H1 (cell line): Measurements from ENCODE around the gene JDP2. TPM values are rescaled to one million over a fixed set of nuclear protein-coding genes. Genes with fewer than 3 reads are reported as not detected.

Experiments used
- CTCF ChIA-PET: fragments of 300-600 bp; sonication (Branson Sonifier 250); formaldehyde crosslinking; loops from one replicate; lab custom pipeline; 2021; ENCODE audit not compliant: partially characterized antibody; lab: Charles Lee
- POLR2A ChIA-PET: fragments of 300-600 bp; sonication (Branson Sonifier 250); formaldehyde crosslinking; loops from one replicate; lab custom pipeline; 2021; ENCODE audit warnings: inconsistent platforms; ENCODE audit not compliant: partially characterized antibody; lab: Charles Lee
- DNase-seq, 2 experiments: peaks; one replicate each; pipeline versions ENCODE4 v3.0.0 to v3.0.0-alpha.2; 2010 to 2022; ENCODE audit warnings: low spot score in 2 of 2, low read depth in 1 of 2, mixed read lengths in 1 of 2
- FAIRE-seq: peaks from 2 replicates; lab custom pipeline; 2011; peaks lifted over from hg19 to GRCh38; lab: Jason Lieb, UNC
- H2AFZ ChIP-seq: 2 replicates; pipeline ENCODE4 v1.8.1; 2012; ENCODE audit warnings: low read length, inconsistent platforms
- H2AK5ac ChIP-seq: 2 replicates; pipeline ENCODE4 v1.6.1; 2013; ENCODE audit warnings: low read depth, low read length
- H2BK120ac ChIP-seq: replicated peaks from 2 replicates; pipeline ENCODE3; 2013; ENCODE audit warnings: low read depth, low read length, inconsistent platforms
- H2BK12ac ChIP-seq: 2 replicates; pipeline ENCODE4 v1.6.1; 2013; ENCODE audit warnings: low read depth, low read length
- H2BK15ac ChIP-seq: 2 replicates; pipeline ENCODE4 v1.6.1; 2013; ENCODE audit warnings: low read length
- H2BK20ac ChIP-seq: 2 replicates; pipeline ENCODE4 v1.6.1; 2013; ENCODE audit warnings: low read length
- H2BK5ac ChIP-seq: 2 replicates; pipeline ENCODE4 v1.6.1; 2013; ENCODE audit warnings: low read depth, low read length
- H3K14ac ChIP-seq: 2 replicates; pipeline ENCODE4 v1.6.1; 2013; ENCODE audit warnings: inconsistent platforms; ENCODE audit not compliant: insufficient read length
- H3K18ac ChIP-seq: 2 replicates; pipeline ENCODE4 v1.6.1; 2013; ENCODE audit warnings: low read length; ENCODE audit errors: extremely low read depth
- H3K23ac ChIP-seq: 2 replicates; pipeline ENCODE4 v1.6.1; 2013; ENCODE audit warnings: inconsistent platforms; ENCODE audit not compliant: insufficient read length
- H3K23me2 ChIP-seq: 2 replicates; pipeline ENCODE4 v1.6.1; 2013; ENCODE audit warnings: low read depth, low read length
- H3K27ac ChIP-seq: 2 replicates; pipeline ENCODE4 v1.6.1; 2011; ENCODE audit warnings: low read depth, low read length, inconsistent platforms
- H3K27me3 ChIP-seq, 4 experiments: replicated peaks in 1 of 4; 1 replicate in 1 of 4; 2 replicates in 3 of 4; pipeline versions ENCODE4 v1.6.1 to v1.8.1; 2011 to 2013; ENCODE audit warnings: low read length in 3 of 4, mild to moderate bottlenecking in 3 of 4, inconsistent platforms in 2 of 4, mixed read lengths in 2 of 4, moderate library complexity in 1 of 4; ENCODE audit not compliant: control insufficient read depth in 3 of 4, insufficient read depth in 3 of 4; ENCODE audit errors: extremely low read depth in 1 of 4
- H3K36me3 ChIP-seq, 4 experiments: 2 replicates each; pipeline versions ENCODE4 v1.6.1 to v1.8.1; 2011 to 2013; ENCODE audit warnings: mild to moderate bottlenecking in 4 of 4, low read length in 3 of 4, moderate library complexity in 2 of 4, control low read depth in 1 of 4, inconsistent platforms in 1 of 4; ENCODE audit not compliant: insufficient read depth in 4 of 4, control insufficient read depth in 2 of 4
- H3K4ac ChIP-seq: replicated peaks from 2 replicates; pipeline ENCODE3; 2013; ENCODE audit warnings: low read length, low read depth, mixed read lengths, inconsistent platforms; ENCODE audit not compliant: insufficient read length
- H3K4me1 ChIP-seq, 4 experiments: replicated peaks in 1 of 4; 1 replicate in 1 of 4; 2 replicates in 3 of 4; pipeline versions ENCODE4 v1.6.1 to v1.8.1; 2011 to 2013; ENCODE audit warnings: low read length in 3 of 4, inconsistent platforms in 2 of 4, mixed read lengths in 1 of 4; ENCODE audit not compliant: insufficient read depth in 4 of 4, control insufficient read depth in 3 of 4
- H3K4me2 ChIP-seq, 2 experiments: 2 replicates each; pipeline versions ENCODE4 v1.6.1 to v1.8.1; 2011 to 2013; ENCODE audit warnings: low read depth in 2 of 2, low read length in 2 of 2, control low read depth in 1 of 2, inconsistent platforms in 1 of 2, mild to moderate bottlenecking in 1 of 2; ENCODE audit not compliant: insufficient read depth in 1 of 2
- H3K4me3 ChIP-seq, 4 experiments: fragments of 200-600, 300-600 bp in 1 of 4; sonication (generic), shearing (Covaris generic), sonication (Bioruptor Twin) in 1 of 4; 2 replicates each; pipeline versions ENCODE4 v1.5.1 to v1.8.1; 2011 to 2016; ENCODE audit warnings: low read length in 4 of 4, low read depth in 3 of 4, control low read depth in 2 of 4, inconsistent platforms in 2 of 4, mild to moderate bottlenecking in 2 of 4, mixed read lengths in 1 of 4, moderate library complexity in 1 of 4; ENCODE audit not compliant: insufficient read depth in 2 of 4; ENCODE audit errors: extremely low read depth in 1 of 4
- H3K56ac ChIP-seq: replicated peaks from 2 replicates; pipeline ENCODE3; 2013; ENCODE audit warnings: low read depth, mild to moderate bottlenecking, mixed read lengths, low read length, inconsistent platforms; ENCODE audit not compliant: insufficient read length
- H3K79me1 ChIP-seq: 2 replicates; pipeline ENCODE4 v1.6.1; 2013; ENCODE audit warnings: low read depth, low read length, control low read depth
- H3K79me2 ChIP-seq, 2 experiments: 2 replicates each; pipeline versions ENCODE4 v1.6.1 to v1.8.1; 2012 to 2013; ENCODE audit warnings: low read length in 2 of 2, mild to moderate bottlenecking in 2 of 2, inconsistent platforms in 1 of 2; ENCODE audit not compliant: insufficient read depth in 2 of 2, control insufficient read depth in 1 of 2
- H3K9ac ChIP-seq, 4 experiments: replicated peaks in 1 of 4; 1 replicate in 1 of 4; 2 replicates in 3 of 4; pipeline versions ENCODE4 v1.6.1 to v1.8.1; 2011 to 2013; ENCODE audit warnings: low read depth in 3 of 4, low read length in 3 of 4, control low read depth in 2 of 4, mild to moderate bottlenecking in 2 of 4, moderate library complexity in 2 of 4, inconsistent platforms in 1 of 4; ENCODE audit errors: extremely low read depth in 1 of 4
- H3K9me3 ChIP-seq, 2 experiments: 2 replicates each; pipeline versions ENCODE4 v1.6.1 to v1.8.1; 2012 to 2013; ENCODE audit warnings: mild to moderate bottlenecking in 2 of 2, moderate library complexity in 2 of 2, control low read depth in 1 of 2, inconsistent platforms in 1 of 2, low read depth in 1 of 2, low read length in 1 of 2, mixed read lengths in 1 of 2; ENCODE audit not compliant: insufficient read depth in 2 of 2
- H4K20me1 ChIP-seq, 2 experiments: replicated peaks in 1 of 2; 2 replicates each; pipeline versions ENCODE3 to v1.8.1; 2011 to 2013; ENCODE audit warnings: inconsistent platforms in 2 of 2, low read length in 2 of 2, mild to moderate bottlenecking in 1 of 2; ENCODE audit not compliant: insufficient read depth in 2 of 2, control insufficient read depth in 1 of 2
- H4K5ac ChIP-seq: 2 replicates; pipeline ENCODE4 v1.6.1; 2013; ENCODE audit warnings: low read length, low read depth, mixed read lengths, inconsistent platforms; ENCODE audit not compliant: insufficient read length
- H4K8ac ChIP-seq: 2 replicates; pipeline ENCODE4 v1.8.0; 2013; ENCODE audit warnings: mild to moderate bottlenecking, moderate library complexity, low read length, inconsistent platforms; ENCODE audit not compliant: insufficient read depth; ENCODE audit errors: extremely low read depth
- H4K91ac ChIP-seq: replicated peaks from 2 replicates; pipeline ENCODE3; 2013; ENCODE audit warnings: low read length, mixed read lengths, inconsistent platforms; ENCODE audit not compliant: insufficient read length
- ASH2L ChIP-seq: fragments of 200-600, 300-600 bp; sonication (generic); IDR thresholded peaks from one replicate; pipeline ENCODE4 v1.7.1; 2017; ENCODE audit warnings: low read length
- BACH1 ChIP-seq: IDR thresholded peaks from 2 replicates; pipeline ENCODE4 v1.6.1; 2012; ENCODE audit warnings: low read length, improper control_type of control experiment
- CTBP2 ChIP-seq: IDR thresholded peaks from 2 replicates; pipeline ENCODE4 v1.7.0; 2011; ENCODE audit warnings: borderline replicate concordance, mild to moderate bottlenecking, moderate library complexity, mixed read lengths, low read length; ENCODE audit not compliant: insufficient read depth, insufficient read length
- EGR1 ChIP-seq: IDR thresholded peaks from 2 replicates; pipeline ENCODE4 v1.6.1; 2011; ENCODE audit warnings: low read depth, low read length, borderline replicate concordance
- NRF1 ChIP-seq: IDR thresholded peaks from 2 replicates; pipeline ENCODE4 v1.6.1; 2011; ENCODE audit warnings: mild to moderate bottlenecking, low read depth, low read length, improper control_type of control experiment
- POU5F1 ChIP-seq: IDR thresholded peaks from 2 replicates; pipeline ENCODE4 v1.6.1; 2011; ENCODE audit warnings: low read depth, mild to moderate bottlenecking, low read length, moderate library complexity
- RAD21 ChIP-seq, 2 experiments: IDR thresholded peaks in 1 of 2; conservative IDR thresholded peaks in 1 of 2; 2 replicates each; pipeline ENCODE4 v1.6.1; 2011; ENCODE audit warnings: low read depth in 2 of 2, low read length in 2 of 2, improper control_type of control experiment in 1 of 2, inconsistent platforms in 1 of 2, mild to moderate bottlenecking in 1 of 2, moderate library complexity in 1 of 2
- SAP30 ChIP-seq: fragments of 300-600 bp; sonication (generic); IDR thresholded peaks from 2 replicates; pipeline ENCODE4 v1.7.1; 2012; ENCODE audit warnings: low read length, moderate library complexity, mild to moderate bottlenecking, inconsistent platforms; ENCODE audit not compliant: insufficient read depth, insufficient replicate concordance
- SP2 ChIP-seq: IDR thresholded peaks from 2 replicates; pipeline ENCODE4 v1.6.1; 2012; ENCODE audit warnings: mild to moderate bottlenecking, low read length, inconsistent platforms
- TCF12 ChIP-seq: IDR thresholded peaks from 2 replicates; pipeline ENCODE4 v1.6.1; 2011; ENCODE audit warnings: low read depth, mild to moderate bottlenecking, low read length
- WGBS, 2 experiments: shearing (Covaris generic) in 1 of 2; methylation state at CpG; one replicate each; pipeline versions ENCODE4 v1.1.6 to v1.1.7; 2013 to 2015; ENCODE audit warnings: low lambda C conversion rate in 2 of 2, mixed read lengths in 2 of 2, inconsistent platforms in 1 of 2, low coverage in 1 of 2, missing lambda C conversion rate in 1 of 2; ENCODE audit not compliant: insufficient replicate concordance in 2 of 2, insufficient coverage in 1 of 2, insufficient read length in 1 of 2; ENCODE audit errors: extremely low coverage in 1 of 2, missing lambda C conversion rate in 1 of 2; 5-methylcytosine and 5-hydroxymethylcytosine counted together
- polyA plus RNA-seq, 7 experiments: library from polyadenylated mRNA; depleted of rRNA in 3 of 7; stranded (reverse) in 5 of 7; unstranded in 2 of 7; fragments of >200 nt in 5 of 7; fragments of 200-250 nt in 2 of 7; gene quantifications; 1 replicate in 5 of 7; 2 replicates in 1 of 7; 4 replicates in 1 of 7; pipeline versions ENCODE4 v1.2.1 to v1.2.3, GENCODE V29; 2011 to 2013; ENCODE audit warnings: missing spikeins in 2 of 7, mixed read lengths in 2 of 7
- total RNA-seq: library from RNA; stranded (reverse); fragmentation: NEBNext Ultra II Directional; extraction: Animal tissue kit (Norgen Biotek cat#: 25700); gene quantifications from 2 replicates; pipeline ENCODE4 v1.2.1, GENCODE V29; 2021

Gene JDP2
- total and polyA plus RNA-seq, 2 of the 8 experiments (the other 6 are each of a cell fraction or from before 2014, with no cell fraction given), result 8.9 to 27.2 TPM

DNA sequence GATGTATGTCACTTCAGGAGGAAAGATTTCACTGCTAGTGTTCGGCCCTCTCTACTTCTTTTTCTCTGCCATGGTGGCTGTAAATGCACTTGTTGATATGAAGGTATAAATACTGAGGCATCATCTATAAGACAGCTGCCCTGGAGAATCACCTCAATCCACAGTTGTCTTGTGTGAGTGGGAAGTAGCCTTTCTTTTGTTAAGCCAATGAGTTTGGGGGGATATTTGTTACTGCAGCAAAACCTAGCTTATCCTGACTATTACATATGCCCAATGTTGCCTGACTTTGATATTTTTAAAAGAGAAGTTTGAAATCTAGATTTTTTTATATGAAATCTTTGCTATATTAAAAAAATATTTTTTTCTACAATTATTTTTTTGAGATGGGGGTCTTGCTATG lies 3.3 kb upstream of the JDP2 start:
- no peak for TF ChIP-seq TCF12
- no peak for TF ChIP-seq POU5F1
- no peak for TF ChIP-seq EGR1
- no peak for TF ChIP-seq SAP30
- TF ChIP-seq RAD21 (IDR thresholded peaks at IDR 0.05 in 1 of 2, conservative IDR thresholded peaks at IDR 0.05 in 1 of 2; ENCODE audit: low read depth in 2 of 2, low read length in 2 of 2), result no peak
- no peak for TF ChIP-seq NRF1
- no peak for TF ChIP-seq BACH1
- no peak for TF ChIP-seq CTBP2
- no peak for TF ChIP-seq ASH2L
- TF ChIP-seq SP2, result no peak
- TF ChIP-seq, all 59 proteins: peak for 0
- H4K20me1 ChIP-seq, result no peaks in the 10 kb centered on the region
- peaks cover 0 to 13% (median 13%) of the 10 kb centered on the region in 4 experiments; a peak in 5 of 7 replicates for H3K27me3 ChIP-seq
- 92% methylated on average over 1 of the region's 1 CpG; no CpG with 5 or more reads in 1 of the 2 experiments for WGBS, 2 experiments
- H2BK120ac ChIP-seq, result no peak overlapping the region
- H3K9me3 ChIP-seq, result peaks cover 0 to 4% of the 10 kb centered on the region in 2 experiments; a peak in 1 of 4 replicates
- DNase-seq (no peak), FAIRE-seq (no peak)
- no peak overlapping the region for H4K91ac ChIP-seq
- no peak overlapping the region for H3K56ac ChIP-seq
- H3K79me1 ChIP-seq, result no peaks in the 10 kb centered on the region; the same call in 1 of the 2 replicates
- H3K18ac ChIP-seq, result no peak overlapping the region
- CTCF ChIA-PET, result interaction anchor here (1.2 to 1.9 kb wide), 6 partner anchors 15 to 129 kb away, joined by 3 to 6 read pairs (median 6); no protein-coding TSS in a partner anchor
- H3K4ac ChIP-seq, result no peak overlapping the region
- H2BK5ac ChIP-seq, result no peak overlapping the region
- no peak overlapping the region for H2AK5ac ChIP-seq
- no peak overlapping the region for H3K4me2 ChIP-seq
- POLR2A ChIA-PET, result interaction anchor here (1.1 to 2.0 kb wide), 4 partner anchors 16 to 37 kb away, joined by 3 to 6 read pairs (median 4); no protein-coding TSS in a partner anchor
- no peak overlapping the region for H3K9ac ChIP-seq
- peaks cover 6% of the 10 kb centered on the region; the same call in 1 of the 2 replicates for H3K23me2 ChIP-seq
- H3K79me2 ChIP-seq, result peaks cover 0 to 5% of the 10 kb centered on the region in 2 experiments; a peak in 2 of 4 replicates
- H4K5ac ChIP-seq, result no peak overlapping the region
- peaks cover 8 to 17% (median 12%) of the 10 kb centered on the region in 4 experiments for H3K4me1 ChIP-seq
- H2AFZ ChIP-seq, result no peak overlapping the region
- H2BK20ac ChIP-seq, result no peak overlapping the region
- no peak overlapping the region for H3K14ac ChIP-seq
- H3K4me3 ChIP-seq, result no peak overlapping the region
- no peak overlapping the region for H4K8ac ChIP-seq
- no peak overlapping the region for H2BK15ac ChIP-seq
- no peaks in the 10 kb centered on the region for H3K36me3 ChIP-seq
- no peak overlapping the region for H3K27ac ChIP-seq
- H2BK12ac ChIP-seq, result no peak overlapping the region
- no peak overlapping the region for H3K23ac ChIP-seq
